Activated effector memory CD4-positive, alpha-beta T cell treated with anti-CD3 and anti-CD28 coated beads, Interleukin-2, amount 50 U/mL, for 16 hours (primary cell): ENCODE data around the gene SPAG16.
"Not testable (repeated sequence)": the region's sequence is repeated elsewhere in the genome, so short reads cannot be mapped to it uniquely, and the experiment has no call there.

Experiments
- DNase-seq: peaks from one replicate; pipeline ENCODE4 v3.0.0-alpha.2; 2020

SPAG16 gene

DNA sequence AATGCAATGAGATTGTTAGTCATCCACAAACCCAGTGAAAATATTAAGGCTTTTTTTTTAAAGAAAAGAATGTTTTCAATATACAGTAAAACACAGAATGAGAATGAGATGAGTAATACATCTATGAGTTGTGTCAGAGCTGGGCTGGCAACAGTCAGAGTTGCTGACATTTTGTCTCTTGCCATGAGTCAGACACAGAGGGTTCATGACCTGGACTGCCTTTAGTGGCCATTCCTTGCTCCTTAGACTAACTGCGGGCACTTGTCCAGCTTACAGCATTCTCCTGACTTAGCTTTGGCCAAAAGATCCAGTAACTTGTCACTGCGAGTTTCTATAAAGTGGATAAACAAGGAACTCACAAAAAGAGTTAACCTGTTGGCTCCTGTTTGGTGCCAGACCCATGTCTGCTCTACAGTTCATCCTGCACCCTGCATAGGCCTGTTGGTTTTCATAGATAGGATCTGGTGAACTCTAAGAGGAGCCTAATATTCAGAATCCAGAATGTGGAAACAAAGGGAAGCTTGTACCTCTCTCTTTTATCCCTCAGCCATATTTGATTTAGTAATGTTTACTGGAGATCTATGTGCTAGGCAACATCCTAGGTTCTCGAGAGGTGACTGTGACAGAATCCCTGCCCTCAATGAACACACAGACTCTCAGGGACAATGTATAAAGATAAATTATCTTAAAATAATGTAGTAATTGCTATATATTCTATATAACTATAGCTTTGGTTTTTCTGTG is 735.1 kb downstream of the SPAG16 start:
- no peak for DNase-seq

- DNase-seq = no peak
These were observed 735.7 kb downstream of the SPAG16 start for GRCh38 chr2:214019973-214020345.

DNA sequence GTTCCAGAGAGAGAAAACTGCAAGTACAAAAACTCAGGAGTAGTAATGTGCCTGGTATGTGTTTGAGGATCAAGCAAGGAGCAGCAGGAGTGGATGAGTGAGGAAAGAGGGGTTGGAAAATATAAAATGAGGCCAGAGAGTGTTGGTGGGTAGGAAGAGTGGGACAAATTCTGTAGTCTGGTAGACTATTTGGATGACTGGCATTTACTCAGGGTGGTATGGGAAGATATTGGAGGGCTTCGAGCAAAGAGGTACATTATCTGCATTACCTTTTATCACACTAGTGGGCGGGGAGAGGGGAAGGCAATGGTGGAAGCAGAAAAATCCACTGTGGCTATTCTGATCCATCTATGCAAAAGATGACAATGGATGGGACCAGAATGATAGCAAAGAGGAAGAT is 744.9 kb downstream of the SPAG16 start:
- no peak for DNase-seq

DNA sequence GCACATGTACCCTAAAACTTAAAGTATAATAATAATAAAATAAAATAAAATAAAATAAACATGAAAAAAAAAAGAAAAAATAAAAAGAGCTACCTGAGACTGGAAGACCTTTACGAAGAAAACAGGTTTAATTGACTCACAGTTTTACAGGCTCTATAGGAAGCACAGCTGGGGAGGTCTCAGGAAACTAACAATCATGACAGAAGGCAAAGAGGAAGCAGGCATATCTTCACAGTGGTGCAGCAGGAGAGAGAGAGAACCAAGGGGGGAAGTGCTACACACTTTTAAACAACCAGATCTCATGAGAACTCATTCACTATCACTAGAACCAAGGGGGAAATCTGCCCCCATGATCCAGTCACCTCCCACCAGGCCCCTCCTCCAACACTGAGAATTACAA is 747.3 kb downstream of the SPAG16 start:
- DNase-seq = no peak

DNA sequence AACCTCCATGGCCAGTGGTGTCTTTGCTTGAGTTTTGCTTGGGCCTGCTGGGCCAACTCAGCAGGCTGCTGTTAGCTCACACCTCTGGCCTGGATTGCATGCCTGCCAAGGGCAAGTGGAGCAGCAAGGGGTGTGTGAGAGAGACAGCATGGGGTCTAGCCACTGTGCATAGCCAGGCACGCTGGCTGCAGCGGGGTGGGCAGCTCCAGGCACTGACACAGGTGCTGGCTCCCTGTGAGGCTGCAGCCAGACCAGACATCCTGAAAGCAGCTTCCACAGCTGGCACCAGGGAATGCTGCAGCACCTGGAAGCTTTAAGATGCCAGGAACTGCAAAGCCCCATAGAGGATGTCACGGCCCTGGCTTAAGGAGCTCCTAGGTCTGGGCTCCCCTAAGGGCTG is 750.2 kb downstream of the SPAG16 start:
- no peak for DNase-seq

GRCh38 chr2:214035091-214035852 is 751.0 kb downstream of the SPAG16 start:
- DNase-seq = no peak

- DNase-seq = no peak
These were observed 751.7 kb downstream of the SPAG16 start for GRCh38 chr2:214035921-214036320.

DNA sequence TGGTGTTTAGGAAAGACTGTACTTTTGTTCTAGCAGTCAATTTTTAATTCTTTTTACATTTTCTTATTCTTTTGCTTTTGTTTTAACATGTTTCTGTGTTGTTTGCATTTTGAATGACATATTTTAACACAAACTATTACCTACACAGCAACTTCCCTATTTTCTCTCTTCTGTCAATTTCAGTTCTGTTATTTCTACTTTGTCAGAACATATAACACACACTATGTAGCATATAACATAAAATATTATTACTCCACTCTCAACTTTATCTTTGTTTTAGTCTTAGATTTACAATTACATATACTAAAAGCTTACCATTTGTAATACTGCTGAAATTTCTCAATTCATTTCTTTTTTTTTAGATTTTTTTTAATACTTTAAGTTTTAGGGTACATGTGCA is 753.9 kb downstream of the SPAG16 start:
- no peak for DNase-seq

DNA sequence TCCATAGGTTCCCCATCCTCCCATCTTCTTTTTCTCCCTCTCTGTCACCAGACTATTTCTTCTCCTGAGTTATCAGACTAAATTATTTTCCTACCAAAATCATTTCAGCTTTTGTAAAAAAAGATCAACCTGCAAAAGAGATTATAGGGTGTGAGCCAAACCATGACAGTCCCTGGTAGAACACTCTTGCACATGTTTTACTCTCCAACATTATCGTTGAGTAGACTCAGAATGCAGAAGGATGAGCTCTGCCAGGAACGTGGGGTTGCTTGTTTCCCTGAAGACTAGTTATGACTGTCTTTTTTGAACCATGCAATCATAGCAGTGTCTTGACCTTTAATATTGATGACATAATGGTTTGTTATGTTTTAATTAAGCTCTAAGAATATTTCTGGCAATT is 766.5 kb downstream of the SPAG16 start:
- no peak for DNase-seq

DNA sequence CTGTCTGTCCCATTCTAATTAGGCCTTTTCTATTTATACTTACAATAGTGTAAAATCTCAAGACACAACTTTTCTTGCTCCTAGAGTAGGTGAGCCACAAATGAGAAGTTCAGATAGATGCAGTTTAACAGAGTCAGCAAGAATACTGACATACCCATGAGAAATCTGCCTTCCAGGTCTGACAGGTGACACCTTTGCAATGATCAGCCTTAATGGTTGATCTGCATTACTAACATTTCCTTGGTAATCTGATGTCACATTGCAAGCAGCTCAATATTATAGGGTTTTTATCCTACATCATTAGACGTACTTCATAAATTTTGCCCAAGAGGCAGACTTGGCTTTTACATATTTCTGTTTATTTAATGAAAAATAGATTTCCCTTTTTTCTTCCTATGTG is 767.3 kb downstream of the SPAG16 start:
- DNase-seq = no peak

DNA sequence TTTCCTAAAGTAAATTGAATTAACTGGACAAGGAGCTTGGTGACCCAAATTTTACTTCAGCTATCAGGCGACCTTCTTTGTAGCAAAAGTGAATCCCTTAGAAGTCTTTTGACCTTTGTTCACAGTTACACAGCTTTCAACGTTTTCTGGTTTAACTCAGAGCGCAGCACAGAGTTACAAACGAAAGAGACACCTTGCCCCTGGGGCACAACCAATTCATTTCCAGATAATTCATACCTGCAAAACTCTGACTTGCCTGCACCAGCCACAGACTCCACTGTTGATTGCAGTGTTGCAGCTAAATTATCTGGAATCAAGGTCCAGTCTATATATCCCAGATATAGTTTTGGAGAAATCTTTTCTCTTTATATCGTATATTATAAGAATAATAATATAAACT is 768.0 kb downstream of the SPAG16 start:
- DNase-seq = no peak

DNA sequence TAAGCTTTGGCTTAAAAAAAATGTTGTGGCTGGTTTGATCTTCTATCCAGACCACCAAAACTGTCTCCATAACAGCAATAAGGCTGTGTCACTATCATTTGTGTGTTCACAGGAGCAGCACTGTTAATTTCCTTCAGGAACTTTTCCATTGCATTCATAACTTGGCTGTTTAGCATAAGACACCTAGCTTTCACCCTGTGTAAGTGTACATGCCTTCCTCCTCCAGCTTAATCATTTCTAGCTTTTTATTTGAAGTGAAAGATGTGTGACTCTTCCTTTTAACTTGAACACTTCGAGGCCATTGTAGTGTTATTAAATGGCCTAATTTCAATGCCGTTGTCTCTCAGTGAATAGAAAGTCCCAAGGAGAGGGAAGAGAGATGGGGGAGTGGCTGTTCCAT is 773.7 kb downstream of the SPAG16 start:
- no peak for DNase-seq

GRCh38 chr2:214062279-214062678 is 778.0 kb downstream of the SPAG16 start:
- not testable (repeated sequence) for DNase-seq

DNA sequence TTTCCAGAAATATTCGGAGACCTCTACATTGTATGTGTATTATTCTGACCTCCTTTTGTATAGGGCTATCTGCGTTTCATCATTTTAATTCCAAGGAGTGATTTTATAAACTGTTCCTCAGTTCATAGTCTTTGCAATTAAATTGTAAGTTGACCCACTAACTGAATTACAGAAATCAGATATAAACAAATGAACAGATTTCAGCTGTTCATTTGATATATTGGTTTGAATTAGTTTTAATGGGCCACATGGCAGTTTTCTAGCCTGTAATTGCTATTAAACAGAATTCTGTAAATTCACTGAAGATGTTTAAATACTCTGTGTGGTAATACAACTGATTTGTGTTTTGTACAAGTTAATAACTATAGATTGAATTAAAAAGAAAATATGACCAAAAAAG is 780.2 kb downstream of the SPAG16 start:
- DNase-seq = no peak

- DNase-seq = no peak
These were observed 782.6 kb downstream of the SPAG16 start for GRCh38 chr2:214066862-214067261.

- DNase-seq = no peak
These were observed 785.0 kb downstream of the SPAG16 start for GRCh38 chr2:214069254-214069653.

- no peak for DNase-seq
These were observed 791.2 kb downstream of the SPAG16 start for GRCh38 chr2:214075456-214075855.

DNA sequence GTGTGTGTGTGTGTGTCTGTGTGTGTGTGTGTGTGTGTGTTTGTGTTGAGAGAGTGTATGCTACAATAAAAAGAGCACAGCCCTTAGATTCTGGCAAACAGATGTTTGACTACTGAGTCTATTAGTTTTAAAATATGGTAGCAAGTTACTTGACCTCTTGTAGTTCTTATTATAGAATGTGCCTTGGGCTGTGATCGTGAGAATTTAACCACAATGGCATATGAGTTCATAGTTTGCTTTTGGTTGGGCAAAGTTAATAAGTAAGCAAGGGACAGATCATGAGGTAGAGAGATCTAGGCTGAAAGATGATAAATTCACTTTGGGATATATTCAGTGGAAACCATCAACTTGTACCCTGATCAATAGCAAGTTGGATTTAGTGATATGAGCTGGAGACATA is 792.3 kb downstream of the SPAG16 start:
- no peak for DNase-seq

DNA sequence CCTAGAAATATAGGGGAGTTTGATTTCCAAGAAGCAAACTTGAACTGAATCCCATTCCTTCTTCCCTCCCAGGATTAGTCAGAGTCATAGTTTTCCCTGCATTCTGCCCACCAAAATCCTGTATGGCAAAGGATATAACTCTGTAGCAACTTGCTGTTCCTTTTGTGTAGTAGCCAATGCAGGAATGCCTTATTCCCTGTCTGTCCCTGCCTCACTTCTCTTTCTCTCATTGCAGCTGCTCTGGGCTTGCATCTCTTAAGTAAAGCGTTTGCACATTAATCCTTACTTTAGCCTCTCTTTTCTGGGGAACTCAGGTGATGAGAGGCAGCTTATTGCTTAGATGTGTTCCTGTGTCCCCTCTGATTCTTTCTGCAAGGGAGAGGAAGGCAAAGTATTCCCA is 793.5 kb downstream of the SPAG16 start:
- DNase-seq = no peak

DNA sequence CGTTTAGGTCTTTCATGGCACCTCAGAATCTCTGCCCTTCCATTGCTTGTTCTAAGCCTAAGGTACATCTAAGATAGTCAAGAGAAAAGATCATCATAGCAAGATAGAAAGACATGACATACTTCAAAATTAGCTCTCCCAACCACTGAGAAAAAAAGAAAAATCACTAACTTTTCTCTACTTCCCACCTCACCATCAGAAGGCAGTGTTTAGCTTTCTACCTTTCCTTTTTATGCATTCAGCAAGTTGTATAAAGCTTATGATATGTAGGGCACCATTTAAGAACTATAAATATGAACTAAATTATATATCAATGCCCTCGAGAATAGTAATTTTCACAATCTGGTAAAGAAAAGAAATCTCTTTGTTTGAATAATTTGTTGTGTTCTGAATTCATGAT is 794.8 kb downstream of the SPAG16 start:
- DNase-seq = no peak

- DNase-seq = no peak
These were observed 804.3 kb downstream of the SPAG16 start for GRCh38 chr2:214088536-214088935.

- DNase-seq = no peak
These were observed 812.0 kb downstream of the SPAG16 start for GRCh38 chr2:214096208-214096715.

DNA sequence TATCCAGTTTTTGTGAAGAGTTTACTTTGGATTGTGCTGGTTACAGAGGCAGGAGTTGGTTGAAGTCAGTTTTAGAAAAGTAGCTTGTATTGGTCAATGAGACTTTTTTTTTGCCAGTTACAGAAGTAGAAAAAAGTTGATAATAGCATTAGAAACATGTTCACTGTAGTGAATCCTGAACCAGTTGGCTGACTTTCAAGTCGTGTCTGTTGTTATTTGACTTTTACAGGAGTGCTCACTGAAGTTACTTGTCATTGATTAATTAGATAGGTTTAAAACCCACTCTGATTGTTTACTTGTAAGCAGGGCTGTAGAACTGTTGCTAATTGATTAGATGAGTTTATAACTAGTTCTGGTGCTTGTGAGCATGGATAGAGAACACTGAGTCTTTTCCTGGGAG is 814.5 kb downstream of the SPAG16 start:
- DNase-seq = no peak

GRCh38 chr2:214100488-214100887 is 816.2 kb downstream of the SPAG16 start:
- DNase-seq = no peak
